LNCAP (cell line): ENCODE results near the gene PHC2.

Source experiments
- CTCF ChIP-seq: fragments of 450-650 bp; IDR thresholded peaks from 2 replicates; pipeline ENCODE4 v1.5.1; 2017; ENCODE audit warnings: mild to moderate bottlenecking

The PHC2 gene

GRCh38 chr1:33364565-33364918, 66.4 kb downstream of the PHC2 start:
- TF ChIP-seq CTCF: no peak

GRCh38 chr1:33363470-33363861, 67.4 kb downstream of the PHC2 start:
- TF ChIP-seq CTCF: no peak

- no peak for TF ChIP-seq CTCF
Observed at GRCh38 chr1:33363021-33363420, 67.9 kb downstream of the PHC2 start.

GRCh38 chr1:33361532-33362235, 69.2 kb downstream of the PHC2 start:
- no peak for TF ChIP-seq CTCF

GRCh38 chr1:33360367-33360766, 70.5 kb downstream of the PHC2 start:
- TF ChIP-seq CTCF: no peak

GRCh38 chr1:33359931-33360330, 71.0 kb downstream of the PHC2 start:
- no peak for TF ChIP-seq CTCF

GRCh38 chr1:33358795-33359503, 71.9 kb downstream of the PHC2 start:
- no peak for TF ChIP-seq CTCF
